GM12801 (cell line): ENCODE data around the gene RHPN2.

ENCODE experiments used
- CTCF ChIP-seq: IDR thresholded peaks from one replicate; pipeline ENCODE4 v1.5.1; 2011; ENCODE audit warnings: control low read depth; ENCODE audit not compliant: insufficient read length; ENCODE audit errors: extremely low read depth

Gene RHPN2

GRCh38 chr19:33050110-33050509, 14.6 kb downstream of the RHPN2 start:
- TF ChIP-seq CTCF, result no peak

DNA sequence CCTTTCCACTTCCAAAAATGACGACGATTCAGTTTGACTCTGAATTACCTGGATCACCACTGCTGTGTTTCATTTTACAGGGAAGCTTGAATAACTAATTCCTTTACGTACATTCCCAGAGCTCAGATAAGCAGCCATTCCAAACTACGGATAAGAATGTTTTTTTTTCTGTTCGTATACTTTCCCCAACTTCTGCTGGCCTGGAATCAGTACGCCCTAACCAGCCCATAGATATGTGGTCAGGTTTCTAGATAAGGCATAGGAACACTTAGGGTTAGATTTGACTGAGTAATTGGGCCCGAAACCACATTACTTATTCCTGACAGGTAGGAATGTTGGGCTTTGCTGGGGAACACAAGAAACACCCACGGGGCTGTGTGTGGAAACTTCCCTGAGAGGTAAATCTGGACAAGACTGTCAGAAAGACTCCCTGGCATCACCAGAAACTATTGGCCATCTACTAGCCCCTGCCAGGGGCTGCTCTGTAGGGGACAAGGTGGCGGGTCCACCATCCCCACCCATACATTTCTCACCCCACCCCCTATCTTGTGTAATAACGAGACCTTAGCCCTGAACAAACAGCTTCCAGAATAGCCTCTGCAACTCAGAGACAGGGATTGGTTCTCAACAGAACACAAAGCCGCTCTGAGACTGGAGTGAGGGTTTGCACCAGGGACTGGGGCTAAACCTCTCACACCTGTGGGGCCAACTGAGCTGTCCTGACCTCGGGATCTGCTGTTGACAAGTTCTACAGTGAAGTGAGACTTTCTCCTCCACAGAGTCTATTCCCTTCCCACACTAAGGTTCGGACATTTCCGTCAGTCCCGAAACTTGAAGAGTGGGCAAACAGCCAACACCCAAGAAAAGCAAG, 15.6 kb downstream of the RHPN2 start:
- no peak for TF ChIP-seq CTCF

DNA sequence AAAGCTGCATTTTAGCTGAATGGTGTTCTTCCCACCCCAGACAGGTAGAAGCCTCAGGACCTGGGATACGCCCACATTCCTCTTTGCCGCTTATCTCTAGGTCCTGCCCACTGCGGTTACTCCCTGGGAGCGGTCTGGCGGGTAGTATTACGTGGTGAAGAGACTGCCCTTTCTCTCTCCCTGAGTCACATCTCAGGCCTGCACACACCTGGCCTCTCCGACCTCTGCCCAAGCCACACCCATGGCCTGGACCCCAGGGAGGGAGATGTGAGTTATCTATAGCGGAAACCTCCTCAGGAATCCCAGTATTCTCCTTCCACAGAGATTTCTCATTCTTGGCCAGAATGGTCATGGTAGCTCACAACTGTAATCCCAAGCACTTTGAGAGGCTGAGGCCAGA, 17.3 kb downstream of the RHPN2 start:
- no peak for TF ChIP-seq CTCF

GRCh38 chr19:33040994-33041827, 23.5 kb downstream of the RHPN2 start:
- TF ChIP-seq CTCF, result no peak

- TF ChIP-seq CTCF, result no peak
Observed at GRCh38 chr19:33039815-33040214, 24.9 kb downstream of the RHPN2 start.

DNA sequence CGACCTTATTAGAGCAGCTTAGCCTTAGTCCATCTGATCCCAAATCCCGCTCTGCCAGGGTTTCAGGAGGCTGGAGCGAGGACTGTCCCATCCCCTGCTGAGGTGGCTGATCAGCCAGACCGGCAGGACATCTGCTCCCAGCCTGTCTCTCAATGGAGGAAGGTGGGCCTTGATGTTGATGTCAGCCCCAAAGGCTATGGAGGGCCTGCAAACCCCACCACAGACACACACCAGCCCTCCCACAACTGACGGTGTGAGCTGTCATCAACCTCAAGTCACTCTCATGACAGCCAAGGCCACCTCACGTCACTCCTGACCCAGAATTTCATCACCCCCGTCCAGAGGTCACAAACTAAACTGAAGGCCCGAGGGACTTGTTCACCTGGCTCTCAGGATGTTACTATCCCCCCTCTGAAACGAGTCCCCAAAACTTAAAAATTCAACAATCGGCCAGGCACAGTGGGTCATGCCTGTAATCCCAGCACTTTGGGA, 25.5 kb downstream of the RHPN2 start:
- no peak for TF ChIP-seq CTCF

- no peak for TF ChIP-seq CTCF
Observed at GRCh38 chr19:33035461-33035860, 29.2 kb downstream of the RHPN2 start.
